Measurements from ENCODE around the gene RBPJ. TPM values are rescaled to one million over a fixed set of nuclear protein-coding genes. Genes with fewer than 3 reads are reported as not detected.

The RBPJ gene
- total and polyA plus RNA-seq, 2 of the 8 experiments (the other 6 are each of a cell fraction or from before 2014, with no cell fraction given), result 65.5 to 217 TPM

DNA sequence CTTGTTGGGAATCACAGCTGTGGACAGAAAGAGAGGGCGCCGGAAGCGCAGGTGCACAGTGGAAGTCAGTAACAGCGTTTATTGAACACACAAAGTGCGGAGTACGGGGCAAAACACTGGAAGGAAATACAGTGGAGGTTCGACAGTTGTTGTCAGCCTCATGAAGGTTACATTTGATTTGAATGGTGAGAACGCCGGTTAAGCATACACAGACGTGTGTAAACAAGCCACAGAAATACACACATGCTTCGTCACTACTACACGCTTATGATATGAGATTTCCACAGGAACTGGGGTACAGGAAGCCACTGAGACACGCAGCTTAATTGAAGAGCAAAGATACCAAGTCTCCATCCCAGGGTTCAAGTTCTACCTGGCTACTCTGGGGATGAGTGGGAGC, 157.5 kb downstream of the RBPJ start:
- Histone ChIP-seq H4K5ac (ENCODE audit: insufficient read length, low read depth, low read length) (no peak overlapping the region), H2BK12ac (ENCODE audit: low read depth, low read length) (no peak overlapping the region), H2BK120ac (replicated peaks; ENCODE audit: low read depth, low read length) (no peak overlapping the region), H3K14ac (ENCODE audit: insufficient read length) (no peak overlapping the region), H3K18ac (ENCODE audit: extremely low read depth, low read length) (no peak overlapping the region), H3K27me3 (replicated peaks in 1 of 4; ENCODE audit: control insufficient read depth in 3 of 4, extremely low read depth in 1 of 4, insufficient read depth in 3 of 4, low read length in 3 of 4) (no peaks in the 10 kb centered on the region), H4K8ac (ENCODE audit: extremely low read depth, insufficient read depth, low read length) (no peak overlapping the region), H2AFZ (ENCODE audit: low read length) (no peak overlapping the region), H3K4me3 (ENCODE audit: extremely low read depth in 1 of 4, insufficient read depth in 2 of 4, low read depth in 3 of 4, low read length in 4 of 4) (no peak overlapping the region), H3K79me1 (ENCODE audit: low read depth, low read length) (no peaks in the 10 kb centered on the region), H3K36me3 (ENCODE audit: control insufficient read depth in 2 of 4, insufficient read depth in 4 of 4, low read length in 3 of 4) (no peaks in the 10 kb centered on the region), H3K23ac (ENCODE audit: insufficient read length) (no peak overlapping the region), H3K23me2 (ENCODE audit: low read depth, low read length) (no peaks in the 10 kb centered on the region), H3K4me2 (ENCODE audit: insufficient read depth in 1 of 2, low read depth in 2 of 2, low read length in 2 of 2) (no peak overlapping the region), H2BK5ac (ENCODE audit: low read depth, low read length) (no peak overlapping the region), H4K91ac (replicated peaks; ENCODE audit: insufficient read length, low read length) (no peak overlapping the region), H3K9me3 (ENCODE audit: insufficient read depth in 2 of 2, low read depth in 1 of 2, low read length in 1 of 2) (no peaks in the 10 kb centered on the region), H2BK15ac (ENCODE audit: low read length) (no peak overlapping the region), H3K9ac (replicated peaks in 1 of 4; ENCODE audit: extremely low read depth in 1 of 4, low read depth in 3 of 4, low read length in 3 of 4) (no peak overlapping the region), H2AK5ac (ENCODE audit: low read depth, low read length) (no peak overlapping the region), H3K56ac (replicated peaks; ENCODE audit: insufficient read length, low read depth, low read length) (no peak overlapping the region), H2BK20ac (ENCODE audit: low read length) (no peak overlapping the region), H3K79me2 (ENCODE audit: control insufficient read depth in 1 of 2, insufficient read depth in 2 of 2, low read length in 2 of 2) (no peaks in the 10 kb centered on the region), H3K27ac (ENCODE audit: low read depth, low read length) (no peak overlapping the region), H3K4me1 (replicated peaks in 1 of 4; ENCODE audit: control insufficient read depth in 3 of 4, insufficient read depth in 4 of 4, low read length in 3 of 4) (no peaks in the 10 kb centered on the region; a peak in 2 of 7 replicates), H3K4ac (replicated peaks; ENCODE audit: insufficient read length, low read depth, low read length) (no peak overlapping the region), H4K20me1 (replicated peaks in 1 of 2; ENCODE audit: control insufficient read depth in 1 of 2, insufficient read depth in 2 of 2, low read length in 2 of 2) (no peaks in the 10 kb centered on the region)
- DNase-seq (ENCODE audit: low read depth in 1 of 2, low spot score in 2 of 2), result no peak
- WGBS, 2 experiments (ENCODE audit: extremely low coverage in 1 of 2, insufficient coverage in 1 of 2, insufficient read length in 1 of 2, insufficient replicate concordance in 2 of 2, low coverage in 1 of 2, low lambda C conversion rate in 2 of 2, missing lambda C conversion rate in 1 of 2), result 88% methylated on average over 13 of the region's 13 CpGs; no CpG with 5 or more reads in 1 of the 2 experiments
- POLR2A ChIA-PET (ENCODE audit: partially characterized antibody), result no interaction called here
- CTCF ChIA-PET (ENCODE audit: partially characterized antibody), result interaction anchor here (1.0 kb wide), 1 partner anchor 332 kb away, joined by 3 read pairs; no protein-coding TSS in a partner anchor
- no peak for FAIRE-seq
- TF ChIP-seq GABPA (IDR thresholded peaks at IDR 0.05; ENCODE audit: borderline replicate concordance, insufficient read depth, low read length) (no peak), SIX5 (IDR thresholded peaks at IDR 0.05; ENCODE audit: low read depth, low read length) (no peak)
- TF ChIP-seq, protein P1, sequence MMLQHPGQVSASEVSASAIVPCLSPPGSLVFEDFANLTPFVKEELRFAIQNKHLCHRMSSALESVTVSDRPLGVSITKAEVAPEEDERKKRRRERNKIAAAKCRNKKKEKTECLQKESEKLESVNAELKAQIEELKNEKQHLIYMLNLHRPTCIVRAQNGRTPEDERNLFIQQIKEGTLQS (IDR thresholded peaks at IDR 0.05; ENCODE audit: insufficient read depth, low read depth, low read length), result no peak

All from H1 (cell line).